GM18498 (cell line): ENCODE results near the gene SLIT3.

ENCODE experiments used
- ATAC-seq: cut with Tn5 transposase; IDR thresholded peaks from one replicate; pipeline ENCODE4 v1.9.1; 2021; ENCODE audit warnings: mild to moderate bottlenecking, moderate library complexity; ENCODE audit not compliant: unreplicated experiment

The SLIT3 gene

GRCh38 chr5:169181814-169182213 is 119.1 kb downstream of the SLIT3 start:
- ATAC-seq, result no peak

GRCh38 chr5:169178754-169179153 is 122.2 kb downstream of the SLIT3 start:
- ATAC-seq, result no peak

- no peak for ATAC-seq
Observed at GRCh38 chr5:169178274-169178673, 122.7 kb downstream of the SLIT3 start.

- no peak for ATAC-seq
Observed at GRCh38 chr5:169176709-169177694, 123.9 kb downstream of the SLIT3 start.

GRCh38 chr5:169175733-169176132 is 125.2 kb downstream of the SLIT3 start:
- ATAC-seq, result no peak

GRCh38 chr5:169174923-169175322 is 126.0 kb downstream of the SLIT3 start:
- ATAC-seq, result no peak

GRCh38 chr5:169173372-169173771 is 127.6 kb downstream of the SLIT3 start:
- no peak for ATAC-seq

GRCh38 chr5:169171515-169171914 is 129.4 kb downstream of the SLIT3 start:
- no peak for ATAC-seq

GRCh38 chr5:169169783-169170182 is 131.2 kb downstream of the SLIT3 start:
- ATAC-seq, result no peak

- no peak for ATAC-seq
Observed at GRCh38 chr5:169168280-169168679, 132.7 kb downstream of the SLIT3 start.

- no peak for ATAC-seq
Observed at GRCh38 chr5:169166078-169166477, 134.9 kb downstream of the SLIT3 start.

- ATAC-seq, result no peak
Observed at GRCh38 chr5:169165052-169165451, 135.9 kb downstream of the SLIT3 start.

- ATAC-seq, result no peak
Observed at GRCh38 chr5:169164481-169164925, 136.4 kb downstream of the SLIT3 start.

- no peak for ATAC-seq
Observed at GRCh38 chr5:169162407-169162806, 138.5 kb downstream of the SLIT3 start.

GRCh38 chr5:169161022-169161680 is 139.8 kb downstream of the SLIT3 start:
- ATAC-seq, result no peak

GRCh38 chr5:169160405-169160901 is 140.5 kb downstream of the SLIT3 start:
- no peak for ATAC-seq

- no peak for ATAC-seq
Observed at GRCh38 chr5:169158764-169159163, 142.2 kb downstream of the SLIT3 start.

- ATAC-seq, result no peak
Observed at GRCh38 chr5:169157064-169157463, 143.9 kb downstream of the SLIT3 start.

GRCh38 chr5:169154679-169155078 is 146.3 kb downstream of the SLIT3 start:
- no peak for ATAC-seq

GRCh38 chr5:169153405-169153804 is 147.5 kb downstream of the SLIT3 start:
- ATAC-seq, result no peak

GRCh38 chr5:169152946-169153345 is 148.0 kb downstream of the SLIT3 start:
- no peak for ATAC-seq

- ATAC-seq, result no peak
Observed at GRCh38 chr5:169152453-169152852, 148.5 kb downstream of the SLIT3 start.
